H1 (cell line): ENCODE data around the gene ZFAND3. TPM values are rescaled to one million over a fixed set of nuclear protein-coding genes. Genes with fewer than 3 reads are reported as not detected.

Experiments
- CBX5 ChIP-seq: fragments of 300-800, 300-1000 bp; sonication (generic); IDR thresholded peaks from 2 replicates; pipeline ENCODE4 v1.7.1; 2016; ENCODE audit warnings: antibody characterized with exemption, low read length, low read depth
- GABPA ChIP-seq: IDR thresholded peaks from 2 replicates; pipeline ENCODE4 v1.6.1; 2011; ENCODE audit warnings: mild to moderate bottlenecking, low read length, moderate library complexity, borderline replicate concordance; ENCODE audit not compliant: insufficient read depth
- JUND ChIP-seq: IDR thresholded peaks from 2 replicates; pipeline ENCODE4 v1.6.1; 2011; ENCODE audit warnings: mild to moderate bottlenecking, improper control_type of control experiment, low read length
- SP1 ChIP-seq: IDR thresholded peaks from 2 replicates; pipeline ENCODE4 v1.6.1; 2011; ENCODE audit warnings: low read depth, low read length
- ZNF274 ChIP-seq: IDR thresholded peaks from 2 replicates; pipeline ENCODE4 v1.7.0; 2012; ENCODE audit warnings: low read length, borderline replicate concordance; ENCODE audit errors: extremely low read depth
- polyA plus RNA-seq, 7 experiments: library from polyadenylated mRNA; depleted of rRNA in 3 of 7; stranded (reverse) in 5 of 7; unstranded in 2 of 7; fragments of >200 nt in 5 of 7; fragments of 200-250 nt in 2 of 7; gene quantifications; 1 replicate in 5 of 7; 2 replicates in 1 of 7; 4 replicates in 1 of 7; pipeline versions ENCODE4 v1.2.1 to v1.2.3, GENCODE V29; 2011 to 2013; ENCODE audit warnings: missing spikeins in 2 of 7, mixed read lengths in 2 of 7
- total RNA-seq: library from RNA; stranded (reverse); fragmentation: NEBNext Ultra II Directional; extraction: Animal tissue kit (Norgen Biotek cat#: 25700); gene quantifications from 2 replicates; pipeline ENCODE4 v1.2.1, GENCODE V29; 2021
- TF ChIP-seq, protein P1 (sequence below), 3 experiments: IDR thresholded peaks; 1 replicate in 2 of 3; 2 replicates in 1 of 3; pipeline versions ENCODE4 v1.5.1 to v1.6.1; 2011; ENCODE audit warnings: low read length in 3 of 3, mild to moderate bottlenecking in 3 of 3, inconsistent platforms in 2 of 3, low read depth in 1 of 3, moderate library complexity in 1 of 3; ENCODE audit not compliant: insufficient read depth in 1 of 3; ENCODE audit errors: control extremely low read depth in 1 of 3

The ZFAND3 gene
- total and polyA plus RNA-seq, 2 of the 8 experiments (the other 6 are each of a cell fraction or from before 2014, with no cell fraction given), result 13.0 to 51.3 TPM

DNA sequence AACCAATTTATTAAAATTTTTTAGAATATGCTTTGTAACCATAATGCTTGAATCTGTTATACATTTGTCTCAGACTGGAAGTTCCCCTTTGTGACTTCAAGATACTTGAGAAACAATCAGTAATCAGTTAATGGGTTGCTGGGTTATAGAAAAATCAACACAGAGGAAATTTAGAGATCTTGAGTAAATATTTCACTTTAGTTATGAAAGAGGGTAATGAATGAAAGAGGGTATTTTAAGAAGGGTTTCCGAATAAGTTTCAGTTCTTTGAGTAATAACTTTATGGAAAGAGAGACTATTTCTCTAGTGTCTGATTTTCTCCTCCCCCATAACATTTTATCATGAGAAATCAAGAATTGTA, 21.4 kb downstream of the ZFAND3 start (continued):
- TF ChIP-seq, protein P1, sequence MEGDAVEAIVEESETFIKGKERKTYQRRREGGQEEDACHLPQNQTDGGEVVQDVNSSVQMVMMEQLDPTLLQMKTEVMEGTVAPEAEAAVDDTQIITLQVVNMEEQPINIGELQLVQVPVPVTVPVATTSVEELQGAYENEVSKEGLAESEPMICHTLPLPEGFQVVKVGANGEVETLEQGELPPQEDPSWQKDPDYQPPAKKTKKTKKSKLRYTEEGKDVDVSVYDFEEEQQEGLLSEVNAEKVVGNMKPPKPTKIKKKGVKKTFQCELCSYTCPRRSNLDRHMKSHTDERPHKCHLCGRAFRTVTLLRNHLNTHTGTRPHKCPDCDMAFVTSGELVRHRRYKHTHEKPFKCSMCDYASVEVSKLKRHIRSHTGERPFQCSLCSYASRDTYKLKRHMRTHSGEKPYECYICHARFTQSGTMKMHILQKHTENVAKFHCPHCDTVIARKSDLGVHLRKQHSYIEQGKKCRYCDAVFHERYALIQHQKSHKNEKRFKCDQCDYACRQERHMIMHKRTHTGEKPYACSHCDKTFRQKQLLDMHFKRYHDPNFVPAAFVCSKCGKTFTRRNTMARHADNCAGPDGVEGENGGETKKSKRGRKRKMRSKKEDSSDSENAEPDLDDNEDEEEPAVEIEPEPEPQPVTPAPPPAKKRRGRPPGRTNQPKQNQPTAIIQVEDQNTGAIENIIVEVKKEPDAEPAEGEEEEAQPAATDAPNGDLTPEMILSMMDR (IDR thresholded peaks at IDR 0.05; ENCODE audit: control extremely low read depth in 1 of 3, insufficient read depth in 1 of 3, low read depth in 1 of 3, low read length in 3 of 3), result no peak
- TF ChIP-seq SP1 (no peak), ZNF274 (no peak), JUND (no peak), GABPA (no peak), CBX5 (no peak)
